IMR-90 (cell line): Measurements from ENCODE around the gene PC.

Experiments
- CHD1 ChIP-seq: IDR thresholded peaks from 2 replicates; pipeline ENCODE4 v1.6.1; 2012; ENCODE audit warnings: low read depth, low read length, improper control_type of control experiment
- MAFK ChIP-seq: IDR thresholded peaks from 2 replicates; pipeline ENCODE4 v1.6.1; 2012; ENCODE audit warnings: low read depth, low read length, improper control_type of control experiment
- TF ChIP-seq, protein P1 (sequence below): conservative IDR thresholded peaks from 2 replicates; pipeline ENCODE4 v1.5.1; 2012; ENCODE audit warnings: mild to moderate bottlenecking, low read depth, low read length, improper control_type of control experiment

DNA sequence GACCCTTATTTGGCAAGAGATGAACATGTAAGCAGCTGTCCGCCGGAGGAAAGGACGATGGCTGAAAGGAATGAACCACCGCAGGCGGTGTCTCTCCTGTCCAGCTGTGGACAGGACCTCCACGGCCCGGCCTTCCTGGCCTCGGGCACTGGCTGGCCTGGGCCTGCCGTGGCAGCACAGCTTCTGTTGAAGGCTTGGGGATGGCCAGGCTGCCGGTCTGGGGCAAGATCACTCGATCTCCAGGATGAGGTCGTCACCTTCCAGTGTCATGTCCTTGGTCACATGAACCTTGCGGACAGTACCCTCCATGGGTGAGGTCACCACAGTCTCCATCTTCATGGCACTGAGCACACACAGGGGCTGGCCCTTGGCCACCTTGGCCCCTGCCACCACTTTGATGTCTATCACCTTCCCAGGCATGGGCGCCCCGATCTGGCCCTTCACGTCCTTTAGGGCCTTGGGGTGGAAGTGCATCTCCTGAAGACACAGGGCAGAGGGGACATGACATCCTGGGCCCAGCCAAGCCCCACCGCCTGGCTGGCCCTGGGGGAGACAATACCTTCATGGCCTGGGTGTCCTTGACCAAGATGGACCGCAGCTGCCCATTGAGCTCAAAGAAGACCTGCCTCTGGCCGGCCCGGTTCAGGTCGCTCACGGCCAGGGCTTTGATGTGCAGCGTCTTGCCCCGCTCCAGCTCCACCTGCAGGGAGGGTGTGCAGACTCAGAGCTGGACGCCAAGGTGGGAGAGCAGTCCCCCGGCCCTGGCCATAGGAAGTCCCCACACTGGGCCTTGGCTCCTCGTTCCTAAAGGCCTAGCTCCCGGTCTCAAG lies 109.3 kb downstream of the PC start:
- TF ChIP-seq, protein P1, sequence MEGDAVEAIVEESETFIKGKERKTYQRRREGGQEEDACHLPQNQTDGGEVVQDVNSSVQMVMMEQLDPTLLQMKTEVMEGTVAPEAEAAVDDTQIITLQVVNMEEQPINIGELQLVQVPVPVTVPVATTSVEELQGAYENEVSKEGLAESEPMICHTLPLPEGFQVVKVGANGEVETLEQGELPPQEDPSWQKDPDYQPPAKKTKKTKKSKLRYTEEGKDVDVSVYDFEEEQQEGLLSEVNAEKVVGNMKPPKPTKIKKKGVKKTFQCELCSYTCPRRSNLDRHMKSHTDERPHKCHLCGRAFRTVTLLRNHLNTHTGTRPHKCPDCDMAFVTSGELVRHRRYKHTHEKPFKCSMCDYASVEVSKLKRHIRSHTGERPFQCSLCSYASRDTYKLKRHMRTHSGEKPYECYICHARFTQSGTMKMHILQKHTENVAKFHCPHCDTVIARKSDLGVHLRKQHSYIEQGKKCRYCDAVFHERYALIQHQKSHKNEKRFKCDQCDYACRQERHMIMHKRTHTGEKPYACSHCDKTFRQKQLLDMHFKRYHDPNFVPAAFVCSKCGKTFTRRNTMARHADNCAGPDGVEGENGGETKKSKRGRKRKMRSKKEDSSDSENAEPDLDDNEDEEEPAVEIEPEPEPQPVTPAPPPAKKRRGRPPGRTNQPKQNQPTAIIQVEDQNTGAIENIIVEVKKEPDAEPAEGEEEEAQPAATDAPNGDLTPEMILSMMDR = no peak
- no peak for TF ChIP-seq CHD1
- no peak for TF ChIP-seq MAFK
